ENCODE measurements around the gene LARP4.
"Not testable (repeated sequence)": the region's sequence is repeated elsewhere in the genome, so short reads cannot be mapped to it uniquely, and the experiment has no call there.

Gene LARP4

GRCh38 chr12:50519353-50519752 lies 118.7 kb downstream of the LARP4 start:
- no peak overlapping the region for H3K4me3 ChIP-seq (ENCODE audit: low read length)
- DNase-seq (ENCODE audit: low read depth): no peak
- no peak for TF ChIP-seq CTCF (IDR thresholded peaks at IDR 0.05; ENCODE audit: insufficient read depth, low read depth, low read length, missing control alignments)

- no peak for DNase-seq (ENCODE audit: low read depth)
- TF ChIP-seq CTCF (IDR thresholded peaks at IDR 0.05; ENCODE audit: insufficient read depth, low read depth, low read length, missing control alignments): no peak
- no peak overlapping the region for H3K4me3 ChIP-seq (ENCODE audit: low read length)
Measured at GRCh38 chr12:50520416-50521207, 119.9 kb downstream of the LARP4 start.

GRCh38 chr12:50521781-50522180 lies 121.1 kb downstream of the LARP4 start:
- not testable (repeated sequence) for DNase-seq (ENCODE audit: low read depth)

GRCh38 chr12:50523772-50524171 lies 123.1 kb downstream of the LARP4 start:
- DNase-seq (ENCODE audit: low read depth): no peak
- TF ChIP-seq CTCF (IDR thresholded peaks at IDR 0.05; ENCODE audit: insufficient read depth, low read depth, low read length, missing control alignments): no peak
- no peak overlapping the region for H3K4me3 ChIP-seq (ENCODE audit: low read length)

More at GRCh38 chr12:50521781-50522180, 121.1 kb downstream of the LARP4 start:
- H3K4me3 ChIP-seq (ENCODE audit: low read length): not testable (repeated sequence)

GRCh38 chr12:50524621-50525020 lies 123.9 kb downstream of the LARP4 start:
- TF ChIP-seq CTCF (IDR thresholded peaks at IDR 0.05; ENCODE audit: insufficient read depth, low read depth, low read length, missing control alignments): no peak
- no peak for DNase-seq (ENCODE audit: low read depth)
- H3K4me3 ChIP-seq (ENCODE audit: low read length): no peak overlapping the region

GRCh38 chr12:50525422-50525821 lies 124.7 kb downstream of the LARP4 start:
- no peak for TF ChIP-seq CTCF (IDR thresholded peaks at IDR 0.05; ENCODE audit: insufficient read depth, low read depth, low read length, missing control alignments)
- no peak for DNase-seq (ENCODE audit: low read depth)
- H3K4me3 ChIP-seq (ENCODE audit: low read length): no peak overlapping the region

- no peak overlapping the region for H3K4me3 ChIP-seq (ENCODE audit: low read length)
- TF ChIP-seq CTCF (IDR thresholded peaks at IDR 0.05; ENCODE audit: insufficient read depth, low read depth, low read length, missing control alignments): no peak
- DNase-seq (ENCODE audit: low read depth): no peak
Measured at GRCh38 chr12:50527359-50527726, 126.7 kb downstream of the LARP4 start.
